Common myeloid progenitor, CD34-positive (primary cell): ENCODE results near the gene THNSL1.

Experiments
- CTCF ChIA-PET: fragments of 350-600 bp; sonication (Branson Sonifier 250); formaldehyde crosslinking; loops from one replicate; lab custom pipeline; 2021; ENCODE audit warnings: antibody characterized with exemption; lab: Charles Lee
- POLR2A ChIA-PET: fragments of 350-600 bp; sonication (Branson Sonifier 250); formaldehyde crosslinking; loops from one replicate; lab custom pipeline; 2021; ENCODE audit warnings: antibody characterized with exemption; lab: Charles Lee
- DNase-seq, 3 donors: peaks; one replicate each; pipeline versions ENCODE4 v3.0.0 to v3.0.0-alpha.2; 2013
- H3K27ac ChIP-seq, 2 experiments: 1 replicate in 1 of 2; 2 replicates in 1 of 2; pipeline ENCODE4 v1.7.0; 2013; ENCODE audit warnings: inconsistent platforms in 2 of 2, low read length in 2 of 2, mild to moderate bottlenecking in 2 of 2, low read depth in 1 of 2, moderate library complexity in 1 of 2; ENCODE audit not compliant: severe bottlenecking in 2 of 2, insufficient read depth in 1 of 2, poor library complexity in 1 of 2
- H3K27me3 ChIP-seq, 5 experiments: replicated peaks in 2 of 5; 1 replicate in 3 of 5; 2 replicates in 2 of 5; pipeline versions ENCODE4 v1.6.1 to v1.7.0; 2013; ENCODE audit warnings: low read length in 4 of 5, mild to moderate bottlenecking in 2 of 5, moderate library complexity in 2 of 5, inconsistent platforms in 1 of 5; ENCODE audit not compliant: insufficient read depth in 5 of 5, control insufficient read depth in 4 of 5
- H3K36me3 ChIP-seq, 4 experiments: 1 replicate in 2 of 4; 2 replicates in 2 of 4; pipeline versions ENCODE4 v1.6.1 to v1.7.0; 2013; ENCODE audit warnings: low read length in 3 of 4, control low read depth in 1 of 4, mild to moderate bottlenecking in 1 of 4; ENCODE audit not compliant: control insufficient read depth in 4 of 4, insufficient read depth in 4 of 4
- H3K4me1 ChIP-seq, 4 experiments: 1 replicate in 3 of 4; 2 replicates in 1 of 4; pipeline versions ENCODE4 v1.6.1 to v1.7.1; 2013; ENCODE audit warnings: low read length in 3 of 4, mild to moderate bottlenecking in 3 of 4, control low read depth in 1 of 4, inconsistent platforms in 1 of 4, moderate library complexity in 1 of 4; ENCODE audit not compliant: control insufficient read depth in 4 of 4, insufficient read depth in 4 of 4; ENCODE audit errors: control extremely low read depth in 1 of 4
- H3K4me3 ChIP-seq, 7 experiments: 1 replicate in 4 of 7; 2 replicates in 3 of 7; pipeline versions ENCODE4 v1.5.1 to v1.7.0; 2013; ENCODE audit warnings: mild to moderate bottlenecking in 7 of 7, low read length in 6 of 7, moderate library complexity in 6 of 7, inconsistent platforms in 2 of 7, low read depth in 2 of 7, control low read depth in 1 of 7; ENCODE audit not compliant: insufficient read depth in 4 of 7, control insufficient read depth in 1 of 7; ENCODE audit errors: extremely low read depth in 1 of 7
- H3K9me3 ChIP-seq, 5 experiments: 1 replicate in 4 of 5; 2 replicates in 1 of 5; pipeline versions ENCODE4 v1.6.1 to v1.7.1; 2013; ENCODE audit warnings: low read length in 4 of 5, mild to moderate bottlenecking in 2 of 5, inconsistent platforms in 1 of 5, low read depth in 1 of 5, moderate library complexity in 1 of 5; ENCODE audit not compliant: control insufficient read depth in 4 of 5, insufficient read depth in 2 of 5; ENCODE audit errors: control extremely low read depth in 1 of 5
- WGBS: methylation state at CpG from one replicate; pipeline ENCODE4 v1.1.5; 2013; ENCODE audit not compliant: insufficient coverage; 5-methylcytosine and 5-hydroxymethylcytosine counted together

The THNSL1 gene

DNA sequence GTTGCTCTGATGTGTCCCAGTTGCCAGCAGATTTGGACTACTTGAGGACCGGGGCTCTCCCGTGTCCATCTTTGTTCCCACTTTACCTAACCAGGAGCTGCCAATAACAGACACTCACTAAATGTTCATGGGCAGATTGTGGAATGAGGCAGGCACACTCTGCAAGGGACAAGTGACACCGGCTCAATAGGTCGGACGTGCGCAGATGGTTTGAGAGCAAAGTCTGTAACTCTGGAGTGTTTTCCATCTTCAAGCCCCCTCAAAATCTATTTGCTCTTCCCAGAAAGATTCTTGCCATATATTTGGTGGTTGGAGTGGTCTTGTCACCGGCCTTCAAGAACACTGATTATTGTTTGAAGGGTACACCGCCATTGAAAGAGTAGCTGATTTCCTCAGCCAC lies 47.2 kb downstream of the THNSL1 start:
- Histone ChIP-seq H3K27ac (no peak overlapping the region), H3K36me3 (no peaks in the 10 kb centered on the region), H3K4me1 (peaks cover 0 to 12% (median 6%) of the 10 kb centered on the region in 4 experiments), H3K4me3 (no peak overlapping the region), H3K9me3 (no peaks in the 10 kb centered on the region), H3K27me3 (no peaks in the 10 kb centered on the region)
- POLR2A ChIA-PET: no interaction called here
- WGBS: 98% methylated on average over 5 of the region's 8 CpGs
- CTCF ChIA-PET: no interaction called here
- DNase-seq: no peak

DNA sequence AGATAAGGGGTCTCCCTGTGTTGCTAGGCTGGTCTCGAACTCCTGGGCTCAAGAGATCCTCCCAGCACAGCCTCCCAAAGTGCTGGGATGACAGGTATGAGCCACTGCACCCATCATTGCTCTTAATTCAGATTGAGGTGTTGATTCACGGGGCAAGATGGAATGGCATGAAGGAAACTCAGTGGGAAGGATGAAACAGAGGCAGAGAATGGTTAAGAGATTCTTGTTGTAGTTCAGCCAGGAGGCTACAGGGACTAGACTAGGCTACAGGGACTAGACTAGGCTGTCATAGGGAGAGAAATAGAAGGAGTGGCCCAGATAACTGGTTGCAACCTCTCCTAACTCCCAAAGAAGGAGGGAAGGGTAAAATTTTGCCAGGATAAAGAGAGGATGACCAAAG lies 48.0 kb downstream of the THNSL1 start:
- CTCF ChIA-PET: no interaction called here
- Histone ChIP-seq H3K27ac (no peak overlapping the region), H3K36me3 (no peaks in the 10 kb centered on the region), H3K4me1 (peaks cover 0 to 12% (median 6%) of the 10 kb centered on the region in 4 experiments), H3K4me3 (no peak overlapping the region), H3K27me3 (no peaks in the 10 kb centered on the region), H3K9me3 (no peaks in the 10 kb centered on the region)
- POLR2A ChIA-PET: no interaction called here
- no peak for DNase-seq
- WGBS: 80% methylated on average over 1 of the region's 2 CpGs

DNA sequence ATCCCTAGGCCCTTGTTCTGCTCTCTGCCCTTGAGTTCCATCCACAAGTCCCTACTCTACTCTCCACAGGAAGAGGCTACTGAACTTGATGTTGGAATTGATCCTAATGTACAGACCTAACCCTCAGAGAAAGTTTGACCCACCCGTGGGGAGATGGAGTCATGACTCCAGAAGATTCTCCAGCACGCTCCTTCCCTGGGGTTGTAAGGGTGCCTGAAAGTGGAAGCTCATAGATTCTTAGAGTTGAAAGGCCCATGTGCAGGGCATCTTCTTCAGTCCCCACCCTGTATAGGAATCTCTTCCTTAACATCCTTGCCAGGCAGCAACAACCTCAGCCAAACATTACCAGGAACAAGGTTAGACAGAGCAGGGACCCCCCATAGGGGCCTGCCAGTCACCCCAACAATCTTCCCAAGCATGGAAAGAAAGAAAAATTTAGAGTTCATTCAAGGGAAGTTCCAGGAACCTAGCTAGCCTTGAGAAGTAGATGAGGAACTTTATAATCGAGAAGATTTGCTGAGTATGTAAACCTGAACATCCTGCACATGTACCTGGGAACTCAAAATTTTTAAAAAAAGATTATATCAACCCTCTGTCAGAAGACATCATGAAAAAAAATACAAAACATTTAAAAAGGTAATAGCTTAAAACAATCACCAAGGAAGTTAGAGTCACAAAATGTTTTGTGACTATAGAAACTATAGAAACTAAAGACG lies 49.5 kb downstream of the THNSL1 start:
- CTCF ChIA-PET: interaction anchor here (0.7 kb wide), 2 partner anchors 14 to 372 kb away, joined by 3 read pairs; no protein-coding TSS in a partner anchor
- WGBS: 100% methylated on average over 2 of the region's 4 CpGs

DNA sequence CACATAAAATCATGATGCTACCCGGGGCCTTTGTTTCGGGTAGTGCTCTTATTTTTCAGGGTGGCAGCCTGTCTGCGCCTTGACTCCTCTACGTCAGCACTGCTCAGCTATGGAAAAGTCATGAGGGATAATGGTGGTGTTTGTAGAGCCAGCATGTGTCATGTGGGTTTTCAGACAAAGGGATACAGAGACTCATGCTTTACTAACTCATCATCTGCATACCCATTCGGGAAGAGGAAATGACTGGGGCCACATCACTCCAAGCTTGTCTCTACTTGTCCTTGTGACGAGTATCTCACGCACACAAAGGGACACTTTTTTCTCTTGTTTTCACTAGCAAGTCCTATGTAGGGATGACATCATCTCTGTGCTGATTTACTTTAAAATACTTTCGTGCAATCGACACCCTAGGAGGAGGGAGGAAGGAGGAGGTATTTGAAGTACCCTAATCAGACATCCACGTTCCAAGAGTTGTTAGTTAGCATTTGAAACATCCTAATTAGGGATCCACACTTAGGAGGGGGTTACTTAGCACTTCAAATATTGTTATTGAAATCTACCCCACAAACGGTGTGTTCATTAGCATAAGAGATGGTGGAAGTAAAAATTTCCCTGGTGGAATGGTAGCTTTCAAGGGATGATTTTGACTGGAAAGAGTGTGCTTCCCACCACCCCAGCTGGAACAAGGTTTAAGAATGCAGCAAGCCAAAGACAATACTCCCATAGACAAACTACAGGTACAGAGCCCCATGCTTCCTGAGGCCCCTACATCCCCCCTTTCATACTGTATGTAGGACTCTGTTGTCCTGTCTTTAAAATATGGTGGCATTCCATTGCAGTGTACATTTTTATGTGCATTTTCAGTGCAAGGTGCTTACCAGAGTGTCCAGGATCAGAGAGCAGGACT lies 52.0 kb downstream of the THNSL1 start:
- DNase-seq: no peak
- Histone ChIP-seq H3K27ac (no peak overlapping the region), H3K36me3 (no peaks in the 10 kb centered on the region), H3K9me3 (no peaks in the 10 kb centered on the region), H3K27me3 (no peaks in the 10 kb centered on the region), H3K4me3 (no peak overlapping the region), H3K4me1 (no peaks in the 10 kb centered on the region)
- 94% methylated on average over 8 of the region's 11 CpGs for WGBS
- ChIA-PET CTCF (interaction anchor here (1.1 to 4.2 kb wide), 4 partner anchors 9 to 14 kb away, joined by 3 to 11 read pairs (median 4); no protein-coding TSS in a partner anchor), POLR2A (no interaction called here)

More for the DNA sequence above, 49.5 kb downstream of the THNSL1 start:
- H3K27ac ChIP-seq: no peak overlapping the region
- peaks cover 0 to 12% (median 6%) of the 10 kb centered on the region in 4 experiments for H3K4me1 ChIP-seq
- H3K27me3 ChIP-seq: no peaks in the 10 kb centered on the region
- no peaks in the 10 kb centered on the region for H3K9me3 ChIP-seq
- POLR2A ChIA-PET: no interaction called here
- no peak for DNase-seq
- H3K4me3 ChIP-seq: no peak overlapping the region
- H3K36me3 ChIP-seq: no peaks in the 10 kb centered on the region

DNA sequence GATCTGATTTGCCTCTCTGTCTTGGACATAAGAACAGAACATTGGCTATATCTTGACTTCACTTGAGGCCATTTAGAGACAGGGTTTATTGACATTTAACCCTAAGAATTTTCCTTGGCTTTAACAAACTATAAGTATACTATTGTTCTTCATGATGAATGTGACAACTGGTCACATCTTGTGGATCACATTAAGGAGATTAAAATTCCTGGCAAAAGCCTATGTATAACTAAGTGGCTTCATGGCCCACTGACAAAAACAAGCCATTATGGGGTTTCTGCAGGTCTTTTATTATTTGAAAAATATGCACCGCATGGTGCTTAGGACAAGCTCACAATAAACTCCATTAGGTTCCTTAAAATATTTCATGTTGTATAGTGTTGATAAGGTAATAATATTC lies 54.8 kb downstream of the THNSL1 start:
- DNase-seq: no peak
- Histone ChIP-seq H3K4me3 (no peak overlapping the region), H3K4me1 (no peaks in the 10 kb centered on the region), H3K36me3 (no peaks in the 10 kb centered on the region), H3K27me3 (no peaks in the 10 kb centered on the region), H3K27ac (no peak overlapping the region), H3K9me3 (no peaks in the 10 kb centered on the region)
- no CpG with 5 or more reads among the region's 1 CpG for WGBS
- CTCF ChIA-PET: interaction anchor here (4.2 kb wide), 1 partner anchor 9 kb away, joined by 11 read pairs; no protein-coding TSS in a partner anchor
- POLR2A ChIA-PET: no interaction called here

DNA sequence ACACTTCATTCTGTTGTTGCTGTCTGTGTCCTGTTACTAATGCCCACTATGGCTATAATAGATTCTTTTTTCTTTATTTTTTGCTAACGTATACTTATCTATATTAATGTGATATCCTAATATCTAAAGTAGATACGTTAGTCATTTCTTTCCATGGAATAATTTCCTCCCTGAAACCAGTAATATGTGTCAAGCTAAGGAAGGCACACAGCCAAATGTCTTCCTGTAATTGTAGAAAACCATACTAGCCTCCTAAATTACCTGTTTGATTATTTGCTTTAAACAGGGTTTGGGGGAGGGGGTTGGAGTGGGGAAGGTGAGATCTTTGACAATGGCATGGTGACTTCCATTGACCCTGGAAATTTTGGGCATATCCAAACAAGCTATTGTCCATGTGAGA lies 56.4 kb downstream of the THNSL1 start:
- POLR2A ChIA-PET: no interaction called here
- H3K27ac ChIP-seq: no peak overlapping the region
- no peak overlapping the region for H3K4me3 ChIP-seq
- no peaks in the 10 kb centered on the region for H3K9me3 ChIP-seq
- no CpG with 5 or more reads among the region's 2 CpGs for WGBS
- DNase-seq: no peak
- CTCF ChIA-PET: no interaction called here
- no peaks in the 10 kb centered on the region for H3K27me3 ChIP-seq
- H3K4me1 ChIP-seq: peaks cover 0 to 5% (median 0%) of the 10 kb centered on the region in 4 experiments
- H3K36me3 ChIP-seq: no peaks in the 10 kb centered on the region

DNA sequence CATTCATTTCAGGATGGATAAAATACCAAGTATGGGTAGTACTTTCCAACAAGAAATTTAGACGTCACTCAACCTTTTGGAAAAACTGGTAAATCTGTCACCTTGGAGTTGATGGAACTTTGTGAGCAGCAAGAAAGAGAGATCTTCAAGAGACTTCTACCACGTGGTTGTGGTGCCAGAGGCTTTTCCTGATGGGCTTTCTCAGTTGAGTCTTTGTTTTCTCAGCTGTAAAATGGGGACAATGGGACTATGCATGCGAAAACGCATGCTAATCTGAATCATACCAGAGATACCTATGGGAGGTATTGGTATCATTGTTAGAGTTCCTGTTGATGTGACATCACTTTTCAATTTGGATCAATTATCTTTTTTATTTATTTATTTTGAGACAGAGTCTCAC lies 59.4 kb downstream of the THNSL1 start:
- no peak overlapping the region for H3K27ac ChIP-seq
- no peaks in the 10 kb centered on the region for H3K36me3 ChIP-seq
- H3K4me3 ChIP-seq: no peak overlapping the region
- no peaks in the 10 kb centered on the region for H3K9me3 ChIP-seq
- POLR2A ChIA-PET: no interaction called here
- peaks cover 0 to 6% (median 0%) of the 10 kb centered on the region in 4 experiments for H3K4me1 ChIP-seq
- 100% methylated on average over 4 of the region's 4 CpGs for whole genome bisulfite sequencing
- no peaks in the 10 kb centered on the region for H3K27me3 ChIP-seq
- DNase-seq: no peak
- CTCF ChIA-PET: interaction anchor here (0.8 kb wide), 1 partner anchor 349 kb away, joined by 3 read pairs; no protein-coding TSS in a partner anchor
